HL-60 (cell line): ENCODE measurements around the gene RSRC1.

Experiments
- CTCF ChIP-seq: IDR thresholded peaks from one replicate; pipeline ENCODE4 v1.5.1; 2011; ENCODE audit warnings: low read length, control low read depth, inconsistent platforms; ENCODE audit not compliant: insufficient read depth
- GABPA ChIP-seq: IDR thresholded peaks from 2 replicates; pipeline ENCODE4 v1.6.1; 2012; ENCODE audit warnings: low read depth
- POLR2AphosphoS5 ChIP-seq: IDR thresholded peaks from 2 replicates; pipeline ENCODE4 v1.6.1; 2012; ENCODE audit warnings: low read depth
- TF ChIP-seq, protein P1 (sequence below): IDR thresholded peaks from 2 replicates; pipeline ENCODE4 v1.6.1; 2012; ENCODE audit warnings: low read depth; ENCODE audit not compliant: insufficient replicate concordance

DNA sequence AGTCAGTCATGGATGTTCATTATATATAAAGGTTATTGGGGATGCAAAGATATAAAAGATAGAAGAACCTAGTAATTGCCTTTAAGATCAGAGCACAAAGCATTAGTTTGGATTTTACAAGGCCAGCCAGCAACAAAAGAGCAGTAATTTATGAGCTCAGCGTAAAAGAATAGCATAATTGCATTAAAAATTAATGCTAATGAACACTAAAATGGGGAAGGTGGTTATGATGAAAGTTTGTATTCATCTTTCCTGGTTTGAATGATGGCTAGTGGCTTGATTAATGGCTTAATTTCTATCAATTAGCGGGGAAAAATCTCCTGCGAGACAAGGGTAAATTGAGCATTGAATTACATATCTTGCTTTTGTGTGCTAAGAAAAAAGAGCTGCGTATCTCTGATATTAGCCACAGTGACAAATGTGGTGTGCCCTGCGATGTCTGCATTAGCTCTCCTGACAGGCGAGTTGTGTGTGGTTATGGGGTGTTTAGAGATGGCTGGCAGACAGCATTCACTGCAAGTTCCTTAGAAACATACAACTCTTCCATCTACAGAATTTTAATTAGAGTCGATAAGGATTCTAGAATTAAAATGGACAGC, 418.3 kb downstream of the RSRC1 start:
- TF ChIP-seq CTCF (no peak), POLR2AphosphoS5 (no peak), GABPA (no peak)
- TF ChIP-seq, protein P1, sequence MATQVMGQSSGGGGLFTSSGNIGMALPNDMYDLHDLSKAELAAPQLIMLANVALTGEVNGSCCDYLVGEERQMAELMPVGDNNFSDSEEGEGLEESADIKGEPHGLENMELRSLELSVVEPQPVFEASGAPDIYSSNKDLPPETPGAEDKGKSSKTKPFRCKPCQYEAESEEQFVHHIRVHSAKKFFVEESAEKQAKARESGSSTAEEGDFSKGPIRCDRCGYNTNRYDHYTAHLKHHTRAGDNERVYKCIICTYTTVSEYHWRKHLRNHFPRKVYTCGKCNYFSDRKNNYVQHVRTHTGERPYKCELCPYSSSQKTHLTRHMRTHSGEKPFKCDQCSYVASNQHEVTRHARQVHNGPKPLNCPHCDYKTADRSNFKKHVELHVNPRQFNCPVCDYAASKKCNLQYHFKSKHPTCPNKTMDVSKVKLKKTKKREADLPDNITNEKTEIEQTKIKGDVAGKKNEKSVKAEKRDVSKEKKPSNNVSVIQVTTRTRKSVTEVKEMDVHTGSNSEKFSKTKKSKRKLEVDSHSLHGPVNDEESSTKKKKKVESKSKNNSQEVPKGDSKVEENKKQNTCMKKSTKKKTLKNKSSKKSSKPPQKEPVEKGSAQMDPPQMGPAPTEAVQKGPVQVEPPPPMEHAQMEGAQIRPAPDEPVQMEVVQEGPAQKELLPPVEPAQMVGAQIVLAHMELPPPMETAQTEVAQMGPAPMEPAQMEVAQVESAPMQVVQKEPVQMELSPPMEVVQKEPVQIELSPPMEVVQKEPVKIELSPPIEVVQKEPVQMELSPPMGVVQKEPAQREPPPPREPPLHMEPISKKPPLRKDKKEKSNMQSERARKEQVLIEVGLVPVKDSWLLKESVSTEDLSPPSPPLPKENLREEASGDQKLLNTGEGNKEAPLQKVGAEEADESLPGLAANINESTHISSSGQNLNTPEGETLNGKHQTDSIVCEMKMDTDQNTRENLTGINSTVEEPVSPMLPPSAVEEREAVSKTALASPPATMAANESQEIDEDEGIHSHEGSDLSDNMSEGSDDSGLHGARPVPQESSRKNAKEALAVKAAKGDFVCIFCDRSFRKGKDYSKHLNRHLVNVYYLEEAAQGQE, result no peak
